ENCODE data around the gene KCNJ6. TPM values are rescaled to one million over a fixed set of nuclear protein-coding genes. Genes with fewer than 3 reads are reported as not detected.

KCNJ6 gene
- total and polyA plus RNA-seq, 4 donors, result 0.01 TPM; not detected in 3

GRCh38 chr21:37742115-37742514 is 174.1 kb downstream of the KCNJ6 start:
- no peaks in the 10 kb centered on the region for H3K36me3 ChIP-seq (ENCODE audit: control insufficient read depth in 4 of 4, insufficient read depth in 3 of 4, low read depth in 1 of 4, low read length in 3 of 4)
- peaks cover 0 to 4% (median 0%) of the 10 kb centered on the region in 4 donors for H3K27me3 ChIP-seq (ENCODE audit: control insufficient read depth in 4 of 4, insufficient read depth in 4 of 4, low read length in 3 of 4)
- H3K9ac ChIP-seq (ENCODE audit: low read depth in 1 of 2, low read length in 2 of 2), result no peak overlapping the region
- no peak for TF ChIP-seq REST (IDR thresholded peaks at IDR 0.05)
- TF ChIP-seq FOXA2 (IDR thresholded peaks at IDR 0.05), result no peak
- no peak for TF ChIP-seq SP1 (IDR thresholded peaks at IDR 0.05)
- TF ChIP-seq RAD21 (IDR thresholded peaks at IDR 0.05), result no peak
- no peak for TF ChIP-seq GABPA (IDR thresholded peaks at IDR 0.05 in 1 of 2, conservative IDR thresholded peaks at IDR 0.05 in 1 of 2)
- TF ChIP-seq CTCF (IDR thresholded peaks at IDR 0.05; ENCODE audit: low read depth, low read length, missing input control), result no peak
- TF ChIP-seq EGR1 (IDR thresholded peaks at IDR 0.05; ENCODE audit: low read depth in 2 of 2), result no peak
- no peak for TF ChIP-seq HNF4G (IDR thresholded peaks at IDR 0.05)
- TF ChIP-seq HNF4A (conservative IDR thresholded peaks at IDR 0.05), result no peak
- no peak for TF ChIP-seq NR2F2 (IDR thresholded peaks at IDR 0.05)
- no peak for TF ChIP-seq JUND (IDR thresholded peaks at IDR 0.05)
- no peak for TF ChIP-seq RXRA (IDR thresholded peaks at IDR 0.05)
- TF ChIP-seq YY1 (IDR thresholded peaks at IDR 0.05), result no peak
- no peak for TF ChIP-seq MAX (IDR thresholded peaks at IDR 0.05)
- no peak for TF ChIP-seq ATF3 (IDR thresholded peaks at IDR 0.05)
- no peak overlapping the region for H3K27ac ChIP-seq (ENCODE audit: low read depth in 1 of 2, low read length in 2 of 2)
- no peak for DNase-seq (ENCODE audit: low spot score)
- no peak overlapping the region for H3K4me3 ChIP-seq (ENCODE audit: low read depth in 1 of 3, low read length in 3 of 3)
- no peaks in the 10 kb centered on the region for H3K4me1 ChIP-seq (ENCODE audit: control insufficient read depth in 4 of 4, insufficient read depth in 4 of 4, low read length in 3 of 4)
- no peaks in the 10 kb centered on the region for H3K9me3 ChIP-seq (ENCODE audit: control insufficient read depth in 4 of 4, low read length in 3 of 4)

- 57% methylated on average over 2 of the region's 2 CpGs for WGBS
- Histone ChIP-seq H3K4me3 (ENCODE audit: low read depth in 1 of 3, low read length in 3 of 3) (no peak overlapping the region), H3K36me3 (ENCODE audit: control insufficient read depth in 4 of 4, insufficient read depth in 3 of 4, low read depth in 1 of 4, low read length in 3 of 4) (no peaks in the 10 kb centered on the region), H3K27ac (ENCODE audit: low read depth in 1 of 2, low read length in 2 of 2) (no peak overlapping the region), H3K9ac (ENCODE audit: low read depth in 1 of 2, low read length in 2 of 2) (no peak overlapping the region), H3K27me3 (ENCODE audit: control insufficient read depth in 4 of 4, insufficient read depth in 4 of 4, low read length in 3 of 4) (peaks cover 0 to 5% (median 0%) of the 10 kb centered on the region in 4 donors), H3K4me1 (ENCODE audit: control insufficient read depth in 4 of 4, insufficient read depth in 4 of 4, low read length in 3 of 4) (no peaks in the 10 kb centered on the region), H3K9me3 (ENCODE audit: control insufficient read depth in 4 of 4, low read length in 3 of 4) (no peaks in the 10 kb centered on the region)
- DNase-seq (ENCODE audit: low spot score), result no peak
- TF ChIP-seq MAX (IDR thresholded peaks at IDR 0.05), result no peak
- TF ChIP-seq YY1 (IDR thresholded peaks at IDR 0.05), result no peak
- no peak for TF ChIP-seq ATF3 (IDR thresholded peaks at IDR 0.05)
- TF ChIP-seq NR2F2 (IDR thresholded peaks at IDR 0.05), result no peak
- no peak for TF ChIP-seq HNF4A (conservative IDR thresholded peaks at IDR 0.05)
- TF ChIP-seq ZBTB33 (IDR thresholded peaks at IDR 0.05), result no peak
- no peak for TF ChIP-seq RXRA (IDR thresholded peaks at IDR 0.05)
- no peak for TF ChIP-seq SP1 (IDR thresholded peaks at IDR 0.05)
- TF ChIP-seq TAF1 (conservative IDR thresholded peaks at IDR 0.05), result no peak
- TF ChIP-seq CTCF (IDR thresholded peaks at IDR 0.05; ENCODE audit: low read depth, low read length, missing input control), result no peak
- no peak for TF ChIP-seq HNF4G (IDR thresholded peaks at IDR 0.05)
- no peak for TF ChIP-seq JUND (IDR thresholded peaks at IDR 0.05)
- TF ChIP-seq FOXA2 (IDR thresholded peaks at IDR 0.05), result no peak
- TF ChIP-seq GABPA (IDR thresholded peaks at IDR 0.05 in 1 of 2, conservative IDR thresholded peaks at IDR 0.05 in 1 of 2), result no peak
These were observed 178.3 kb downstream of the KCNJ6 start for GRCh38 chr21:37737996-37738395.

Measured in liver (tissue), 9 donors.